GM21723 (cell line): Measurements from ENCODE around the gene STARD9.

ENCODE experiments used
- ATAC-seq: cut with Tn5 transposase; IDR thresholded peaks from one replicate; pipeline ENCODE4 v1.9.1; 2021; ENCODE audit warnings: mild to moderate bottlenecking, moderate library complexity; ENCODE audit not compliant: unreplicated experiment

Gene STARD9

GRCh38 chr15:42727750-42728381 is 152.5 kb downstream of the STARD9 start:
- ATAC-seq: no peak

- ATAC-seq: no peak
These were observed 153.2 kb downstream of the STARD9 start for GRCh38 chr15:42728560-42728959.

- no peak for ATAC-seq
These were observed 153.6 kb downstream of the STARD9 start for GRCh38 chr15:42728972-42729371.

GRCh38 chr15:42729409-42729808 is 154.0 kb downstream of the STARD9 start:
- no peak for ATAC-seq

GRCh38 chr15:42730135-42730534 is 154.7 kb downstream of the STARD9 start:
- ATAC-seq: no peak

GRCh38 chr15:42730536-42730935 is 155.1 kb downstream of the STARD9 start:
- no peak for ATAC-seq

- ATAC-seq: no peak
These were observed 156.1 kb downstream of the STARD9 start for GRCh38 chr15:42731461-42731860.

- ATAC-seq: no peak
These were observed 156.9 kb downstream of the STARD9 start for GRCh38 chr15:42732095-42732827.

- ATAC-seq: no peak
These were observed 157.6 kb downstream of the STARD9 start for GRCh38 chr15:42733027-42733426.

- ATAC-seq: no peak
These were observed 158.8 kb downstream of the STARD9 start for GRCh38 chr15:42734076-42734672.

- no peak for ATAC-seq
These were observed 160.2 kb downstream of the STARD9 start for GRCh38 chr15:42735382-42736165.

- peak; percentile 40 for ATAC-seq
These were observed 160.9 kb downstream of the STARD9 start for GRCh38 chr15:42736178-42736792.

- peak; percentile 79 for ATAC-seq
These were observed 161.6 kb downstream of the STARD9 start, which contains the start of gene CDAN1 for GRCh38 chr15:42736793-42737528. CDAN1 (minus strand) TSS chr15:42737128; CDS start chr15:42737102, 26 bp downstream.

- ATAC-seq: no peak
These were observed 162.3 kb downstream of the STARD9 start for GRCh38 chr15:42737529-42738328.

GRCh38 chr15:42741710-42742109 is 166.3 kb downstream of the STARD9 start:
- no peak for ATAC-seq

GRCh38 chr15:42742149-42742548 is 166.7 kb downstream of the STARD9 start:
- no peak for ATAC-seq

- ATAC-seq: no peak
These were observed 168.8 kb downstream of the STARD9 start for GRCh38 chr15:42744195-42744594.

- ATAC-seq: no peak
These were observed 173.9 kb downstream of the STARD9 start for GRCh38 chr15:42749266-42749665.

GRCh38 chr15:42750306-42750705 is 174.9 kb downstream of the STARD9 start:
- no peak for ATAC-seq
